Endothelial cell of umbilical vein (primary cell): ENCODE results near the gene SCNN1B. TPM values are rescaled to one million over a fixed set of nuclear protein-coding genes. Genes with fewer than 3 reads are reported as not detected.

ENCODE experiments used
- BruUV-seq: library from RNA; stranded (reverse); fragments of 400-500 nt; replicated peaks from 2 replicates; lab custom pipeline; 2021; lab: Mats Ljungman, UMichigan
- CTCF ChIA-PET: fragments of 300-600, 350-600 bp; sonication (Branson Sonifier 250); formaldehyde crosslinking; loops from one replicate; lab custom pipeline; 2021; ENCODE audit warnings: antibody characterized with exemption, inconsistent platforms; lab: Charles Lee
- POLR2A ChIA-PET: fragments of 300-600, 350-600 bp; sonication (Branson Sonifier 250); formaldehyde crosslinking; loops from one replicate; lab custom pipeline; 2021; ENCODE audit warnings: antibody characterized with exemption, inconsistent platforms; lab: Charles Lee
- DNase-seq: peaks from one replicate; pipeline ENCODE4 v3.0.0-alpha.2; 2011; ENCODE audit warnings: low read depth, low spot score
- FAIRE-seq: peaks from 2 replicates; lab custom pipeline; 2011; peaks lifted over from hg19 to GRCh38; lab: Jason Lieb, UNC
- H2AFZ ChIP-seq: 2 replicates; pipeline ENCODE4 v1.6.0; 2012; ENCODE audit warnings: low read depth, low read length, control low read depth, inconsistent platforms
- H3K27ac ChIP-seq: 2 replicates; pipeline ENCODE4 v1.5.1; 2011; ENCODE audit warnings: low read depth, mild to moderate bottlenecking, control low read depth, low read length, moderate library complexity; ENCODE audit not compliant: insufficient read depth
- H3K27me3 ChIP-seq, 2 experiments: 2 replicates each; pipeline versions ENCODE4 v1.6.0 to v1.6.1; 2011; ENCODE audit warnings: low read length in 2 of 2, mixed read lengths in 1 of 2; ENCODE audit not compliant: control insufficient read depth in 2 of 2, insufficient read depth in 2 of 2
- H3K36me3 ChIP-seq, 2 experiments: 2 replicates in 1 of 2; 3 replicates in 1 of 2; pipeline ENCODE4 v1.5.1; 2011; ENCODE audit warnings: low read length in 2 of 2, mild to moderate bottlenecking in 1 of 2, moderate library complexity in 1 of 2; ENCODE audit not compliant: control insufficient read depth in 2 of 2, insufficient read depth in 2 of 2; ENCODE audit errors: extremely low read depth in 1 of 2
- H3K4me1 ChIP-seq: 3 replicates; pipeline ENCODE4 v1.5.1; 2011; ENCODE audit warnings: mild to moderate bottlenecking, low read length; ENCODE audit not compliant: control insufficient read depth, insufficient read depth; ENCODE audit errors: extremely low read depth
- H3K4me2 ChIP-seq: 2 replicates; pipeline ENCODE4 v1.6.1; 2011; ENCODE audit warnings: low read length, control low read depth, mixed read lengths; ENCODE audit not compliant: insufficient read depth
- H3K4me3 ChIP-seq, 3 experiments: fragments of 200-600 bp in 1 of 3; sonication (generic), shearing (Covaris generic) in 1 of 3; replicated peaks in 1 of 3; 2 replicates each; pipeline ENCODE4 v1.5.1; 2011 to 2016; ENCODE audit warnings: control low read depth in 3 of 3, low read length in 3 of 3, mild to moderate bottlenecking in 2 of 3, inconsistent platforms in 1 of 3, low read depth in 1 of 3, moderate library complexity in 1 of 3; ENCODE audit not compliant: insufficient read depth in 1 of 3
- H3K79me2 ChIP-seq: 2 replicates; pipeline ENCODE4 v1.6.0; 2012; ENCODE audit warnings: low read length, inconsistent platforms; ENCODE audit not compliant: control insufficient read depth, insufficient read depth
- H3K9ac ChIP-seq: replicated peaks from 2 replicates; pipeline ENCODE3; 2011; ENCODE audit warnings: low read length, control low read depth; ENCODE audit not compliant: insufficient read depth; ENCODE audit errors: extremely low read depth
- H3K9me1 ChIP-seq: replicated peaks from 3 replicates; pipeline ENCODE4 v1.6.0; 2011; ENCODE audit warnings: mild to moderate bottlenecking, low read length; ENCODE audit not compliant: control insufficient read depth, insufficient read depth; ENCODE audit errors: extremely low read depth
- H3K9me3 ChIP-seq: replicated peaks from 2 replicates; pipeline ENCODE4 v1.5.1; 2012; ENCODE audit warnings: low read length, inconsistent platforms; ENCODE audit not compliant: control insufficient read depth, insufficient read depth
- H4K20me1 ChIP-seq: replicated peaks from 2 replicates; pipeline ENCODE3; 2011; ENCODE audit warnings: mild to moderate bottlenecking, low read length; ENCODE audit not compliant: control insufficient read depth, insufficient read depth; ENCODE audit errors: extremely low read depth
- CTCF ChIP-seq, 2 donors: IDR thresholded peaks; 1 replicate in 1 of 2; 2 replicates in 1 of 2; pipeline ENCODE4 v1.5.1; 2011; ENCODE audit warnings: low read length in 2 of 2, mild to moderate bottlenecking in 2 of 2, moderate library complexity in 2 of 2, control low read depth in 1 of 2, inconsistent platforms in 1 of 2, low read depth in 1 of 2; ENCODE audit not compliant: insufficient read depth in 1 of 2; ENCODE audit errors: extremely low read depth in 1 of 2
- EZH2 ChIP-seq: IDR thresholded peaks from 2 replicates; pipeline ENCODE4 v1.6.1; 2012; ENCODE audit warnings: borderline replicate concordance, low read depth, mild to moderate bottlenecking, moderate library complexity, low read length, inconsistent platforms; ENCODE audit not compliant: severe bottlenecking
- FOS ChIP-seq: IDR thresholded peaks from 2 replicates; pipeline ENCODE4 v1.6.1; 2011; ENCODE audit warnings: mild to moderate bottlenecking, low read length, moderate library complexity, borderline replicate concordance; ENCODE audit not compliant: insufficient read depth
- GATA2 ChIP-seq: IDR thresholded peaks from 2 replicates; pipeline ENCODE4 v1.7.0; 2011; ENCODE audit warnings: low read depth, mild to moderate bottlenecking, moderate library complexity, mixed read lengths, low read length; ENCODE audit not compliant: insufficient read length, insufficient read depth
- JUN ChIP-seq: IDR thresholded peaks from 2 replicates; pipeline ENCODE4 v1.6.1; 2011; ENCODE audit warnings: borderline replicate concordance, low read depth; ENCODE audit not compliant: insufficient read length, insufficient read depth
- MAX ChIP-seq: IDR thresholded peaks from 2 replicates; pipeline ENCODE4 v1.6.1; 2011; ENCODE audit not compliant: insufficient read depth, insufficient read length
- MYC ChIP-seq: IDR thresholded peaks from one replicate; pipeline ENCODE4 v1.6.1; 2011; ENCODE audit warnings: mild to moderate bottlenecking, low read depth, low read length
- POLR2A ChIP-seq: IDR thresholded peaks from 2 replicates; pipeline ENCODE4 v1.6.1; 2012; ENCODE audit warnings: low read depth, mild to moderate bottlenecking, control low read depth, low read length
- POLR2AphosphoS5 ChIP-seq: IDR thresholded peaks from 2 replicates; pipeline ENCODE4 v1.6.1; 2012; ENCODE audit warnings: low read depth, mild to moderate bottlenecking, control low read depth, low read length, moderate library complexity; ENCODE audit not compliant: insufficient read depth
- dilution Hi-C: fragments of 300-500 bp; cut with MboI; formaldehyde crosslinking; loops from one replicate; pipeline ENCODE4 v1.15.0; 2019; ENCODE audit warnings: low sequenced_read_pairs; ENCODE audit not compliant: extremely low pct_ligation_motif_present
- intact Hi-C: fragments of 100-400 bp; cut with micrococcal nuclease; formaldehyde crosslinking; loops from one replicate; pipeline ENCODE4 v1.10.0; 2022
- polyA plus RNA-seq, 4 experiments: library from polyadenylated mRNA; depleted of rRNA in 3 of 4; stranded (reverse) in 3 of 4; unstranded in 1 of 4; fragments of >200 nt; gene quantifications; 2 replicates each; pipeline versions ENCODE4 v1.2.1 to v1.2.3, GENCODE V29; 2011 to 2012; ENCODE audit warnings: missing spikeins in 1 of 4
- total RNA-seq: library from RNA; stranded (reverse); gene quantifications from 2 replicates; pipeline ENCODE4 v1.2.3, GENCODE V29; 2021

Gene SCNN1B
- total and polyA plus RNA-seq, 2 donors (not counting 3 experiments of a cell fraction or from before 2014, with no cell fraction given): not detected

DNA sequence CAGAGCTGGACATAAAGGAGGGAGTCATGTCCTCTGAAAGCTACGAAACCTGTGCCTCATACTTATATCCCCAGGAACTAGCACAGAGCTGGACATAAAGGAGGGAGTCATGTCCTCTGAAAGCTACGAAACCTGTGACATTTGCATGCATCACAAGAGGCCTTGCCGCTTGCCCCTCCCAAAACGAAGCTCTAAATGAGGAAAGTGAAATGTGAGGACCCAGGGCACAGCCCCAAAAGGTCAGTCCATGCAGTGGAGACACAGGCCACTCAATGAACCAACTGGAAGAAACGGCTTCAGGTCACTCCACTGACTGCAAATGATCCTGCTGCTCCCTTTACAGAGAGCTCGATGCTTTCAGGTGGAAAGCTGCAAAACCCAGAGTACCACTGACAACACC, 112.6 kb downstream of the SCNN1B start:
- POLR2A ChIA-PET: no interaction called here
- H3K27ac ChIP-seq: no peak overlapping the region
- peaks cover 0 to 10% of the 10 kb centered on the region in 2 experiments for H3K36me3 ChIP-seq
- H3K27me3 ChIP-seq: no peaks in the 10 kb centered on the region
- H3K79me2 ChIP-seq: no peaks in the 10 kb centered on the region
- no peaks in the 10 kb centered on the region for H3K9me1 ChIP-seq
- FAIRE-seq (no peak), DNase-seq (no peak)
- CTCF ChIA-PET: interaction anchor here (1.2 to 3.6 kb wide), 5 partner anchors 10 to 516 kb away, joined by 3 to 18 read pairs (median 8); no protein-coding TSS in a partner anchor
- TF ChIP-seq POLR2AphosphoS5: no peak
- TF ChIP-seq GATA2: no peak
- TF ChIP-seq MAX: no peak
- TF ChIP-seq CTCF (IDR thresholded peaks at IDR 0.05; ENCODE audit: extremely low read depth in 1 of 2, insufficient read depth in 1 of 2, low read depth in 1 of 2, low read length in 2 of 2): no peak
- no peak for TF ChIP-seq EZH2
- no peak for TF ChIP-seq MYC
- TF ChIP-seq POLR2A: no peak
- TF ChIP-seq JUN: no peak
- TF ChIP-seq FOS: no peak
- no peak overlapping the region for H2AFZ ChIP-seq
- H3K4me3 ChIP-seq: no peak overlapping the region
- H3K4me2 ChIP-seq: no peak overlapping the region
- no peaks in the 10 kb centered on the region for H3K9me3 ChIP-seq
- H4K20me1 ChIP-seq: no peaks in the 10 kb centered on the region
- H3K9ac ChIP-seq: no peak overlapping the region
- BruUV-seq: no TSS peak
- dilution Hi-C loops (no loop called here), intact Hi-C loops (no loop called here)
- H3K4me1 ChIP-seq: no peaks in the 10 kb centered on the region
